Fibroblast of skin of right quadriceps (primary cell): ENCODE data around the gene AHCY.
A peak's percentile ranks its signal among the peaks of the same experiment; 100 is the strongest.
"Not testable (repeated sequence)": the region's sequence is repeated elsewhere in the genome, so short reads cannot be mapped to it uniquely, and the experiment has no call there.

Experiments
- DNase-seq: peaks from one replicate; pipeline ENCODE4 v3.0.0-alpha.2; 2013

The AHCY gene

DNA sequence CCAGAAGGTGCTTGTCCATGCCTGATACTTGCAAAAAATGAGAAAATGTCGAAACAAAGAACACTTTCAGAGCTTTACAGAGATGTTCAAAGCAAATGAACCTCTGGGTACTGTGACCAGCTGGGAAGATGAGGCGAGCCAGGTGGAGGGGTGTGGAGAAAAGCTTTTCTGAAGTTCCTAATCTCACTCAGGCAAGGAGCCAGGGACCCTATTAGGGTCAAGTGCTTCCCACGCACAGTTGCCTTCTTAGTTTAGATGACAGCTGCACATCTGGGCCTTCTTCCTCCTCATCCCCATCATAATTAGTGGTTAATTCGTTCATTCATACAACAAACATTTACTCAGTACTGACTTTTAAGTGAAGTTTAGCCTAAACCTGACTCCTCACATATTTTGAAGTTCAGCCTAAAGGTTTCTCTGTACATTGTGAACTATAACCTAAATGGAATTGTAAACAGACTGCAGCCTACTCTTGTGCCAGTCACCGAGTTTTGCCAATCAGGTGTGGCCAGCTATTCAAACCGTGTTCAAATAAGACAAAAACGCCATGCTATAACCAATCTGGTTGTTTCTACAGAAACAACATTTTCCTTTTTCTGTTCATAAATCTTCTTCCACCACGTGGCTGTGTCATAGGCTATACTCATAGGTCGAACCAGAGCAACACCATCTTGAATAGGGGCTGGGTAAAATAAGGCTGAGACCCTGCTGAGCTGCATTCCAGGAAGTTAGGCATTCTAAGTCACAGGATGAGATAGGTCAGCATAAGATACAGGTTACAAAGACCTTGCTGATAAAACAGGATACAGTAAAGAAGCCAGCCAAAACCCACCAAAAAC lies 19.3 kb upstream of the AHCY start:
- no peak for DNase-seq

DNA sequence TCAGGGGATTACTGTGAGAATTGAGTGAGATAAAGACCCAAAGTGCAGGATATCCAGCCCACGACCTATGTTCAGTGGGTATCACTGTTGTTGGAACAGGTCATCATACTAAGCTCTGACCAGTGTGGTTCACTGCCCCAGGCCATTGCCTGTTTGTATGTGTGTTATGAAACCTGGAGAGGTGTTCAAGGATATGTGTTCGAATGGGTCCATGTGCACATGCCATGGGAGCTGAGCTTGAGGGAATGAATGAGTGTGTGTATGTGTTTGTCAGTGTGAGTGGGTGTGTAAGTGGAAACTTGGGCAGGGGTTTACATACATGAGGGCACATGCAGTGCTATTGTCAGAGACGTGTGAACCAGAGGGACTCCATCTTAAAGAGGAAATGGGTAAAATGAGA lies 17.7 kb upstream of the AHCY start:
- no peak for DNase-seq

- no peak for DNase-seq
Measured at GRCh38 chr20:34318609-34319443, 15.7 kb upstream of the AHCY start.

- peak; percentile 27 for DNase-seq
Measured at GRCh38 chr20:34316196-34316814, 13.2 kb upstream of the AHCY start.

DNA sequence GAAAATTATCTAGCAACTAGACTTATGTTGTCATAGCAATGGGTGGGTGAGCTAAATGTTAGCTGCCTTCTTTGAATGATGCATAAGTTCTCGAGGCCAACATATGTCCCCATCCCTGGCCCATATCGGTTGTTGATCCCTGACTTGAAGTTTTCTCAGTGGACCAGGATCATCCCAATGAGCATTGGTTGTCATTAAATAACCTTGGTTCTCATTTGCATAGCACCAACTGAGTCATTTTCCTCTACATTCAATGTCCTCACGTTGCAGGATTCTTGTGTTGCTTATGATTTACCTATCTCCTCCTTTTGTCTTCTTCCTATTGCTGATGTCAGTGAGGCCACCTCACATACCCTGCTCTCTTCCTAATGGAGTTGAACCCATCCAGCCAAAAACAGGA lies 12.1 kb upstream of the AHCY start:
- DNase-seq = no peak

GRCh38 chr20:34312544-34313217 lies 9.5 kb upstream of the AHCY start:
- DNase-seq = peak; percentile 83

DNA sequence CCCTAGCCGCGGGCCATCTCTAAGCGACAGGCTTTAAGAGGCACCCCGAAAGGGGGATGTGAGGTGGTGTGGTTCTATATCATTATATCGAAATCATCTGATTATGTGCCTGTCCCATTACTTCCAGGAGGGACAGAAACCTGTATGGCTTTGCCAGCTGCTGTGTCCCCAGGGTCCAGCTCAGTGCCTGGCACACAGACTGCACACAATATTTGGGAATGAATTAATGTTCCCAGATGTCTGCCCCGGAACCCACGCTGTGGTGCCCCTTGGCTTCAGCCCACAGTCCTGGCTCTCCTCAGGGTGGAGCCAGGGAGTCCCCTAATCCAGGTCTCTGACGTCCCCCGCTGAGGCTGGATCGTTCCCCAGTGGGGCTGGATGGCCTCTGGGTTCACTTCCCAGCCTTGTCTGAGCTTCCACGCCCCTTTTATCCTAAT lies 8.9 kb upstream of the AHCY start:
- DNase-seq = no peak

GRCh38 chr20:34311118-34312023 lies 8.2 kb upstream of the AHCY start:
- no peak for DNase-seq

- no peak for DNase-seq
Measured at GRCh38 chr20:34310481-34311117, 7.4 kb upstream of the AHCY start.

GRCh38 chr20:34309691-34310090 lies 6.5 kb upstream of the AHCY start:
- DNase-seq = no peak

DNA sequence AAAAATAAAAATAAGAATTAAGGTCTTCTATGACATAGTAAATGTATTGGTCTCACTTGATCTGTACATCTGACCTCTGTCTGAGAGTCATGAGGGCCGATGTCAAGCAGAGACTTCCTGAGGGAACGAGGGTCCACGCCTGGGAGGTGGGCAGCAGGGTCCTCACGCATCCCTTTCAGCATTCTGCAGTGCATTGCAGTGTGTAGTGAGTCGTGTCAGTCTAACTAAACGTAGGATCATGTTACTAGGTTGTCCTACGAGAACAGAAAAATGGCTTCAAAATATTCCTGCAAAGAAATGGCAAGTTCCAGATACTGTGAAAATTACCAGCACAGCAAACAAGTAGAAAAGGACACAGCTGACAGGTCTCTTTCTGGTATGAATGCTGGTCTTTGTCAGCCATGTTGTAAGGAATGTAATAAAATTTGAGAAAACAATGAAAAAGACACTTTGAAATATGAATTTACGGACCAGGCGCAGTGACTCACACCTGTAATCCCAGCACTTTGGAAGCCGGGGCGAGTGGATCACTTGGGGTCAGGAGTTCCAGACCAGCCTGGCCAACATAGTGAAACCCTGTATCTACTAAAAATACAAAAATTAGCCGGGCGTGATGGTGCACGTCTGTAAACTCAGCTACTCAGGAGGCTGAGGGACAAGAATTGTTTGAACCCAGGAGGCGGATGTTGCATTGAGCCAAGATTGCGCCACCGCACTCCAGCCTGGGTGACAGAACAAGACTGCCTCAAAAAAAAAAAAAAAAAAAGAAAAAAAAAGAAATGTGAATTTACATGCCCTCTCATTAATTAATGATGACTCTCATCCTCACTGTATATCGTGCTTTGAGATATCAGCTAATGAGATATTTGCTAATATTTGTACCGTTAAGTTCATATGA lies 2.4 kb upstream of the AHCY start:
- DNase-seq = no peak

DNA sequence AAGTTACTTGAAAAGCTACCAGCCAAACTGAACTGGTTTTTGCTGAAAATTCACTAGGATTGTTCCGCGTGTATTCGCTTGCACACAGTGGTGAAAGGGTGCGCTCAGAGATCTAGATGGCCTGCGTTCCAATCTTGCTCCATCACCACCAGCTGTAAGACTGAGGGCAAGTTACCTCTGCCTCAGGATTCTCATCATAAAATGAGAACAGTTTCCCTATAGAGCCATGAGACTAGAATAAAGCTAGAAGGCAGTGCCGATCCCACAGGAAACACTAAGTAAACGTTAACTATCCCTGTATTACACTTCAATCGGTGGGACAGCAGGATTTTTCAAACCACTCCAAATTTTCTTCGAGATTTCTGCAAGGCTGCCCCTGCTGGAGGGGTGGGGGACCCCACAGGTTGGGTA lies 838 bp downstream of the AHCY start:
- peak; percentile 28 for DNase-seq

GRCh38 chr20:34301587-34302311 lies 1.4 kb downstream of the AHCY start:
- no peak for DNase-seq

DNA sequence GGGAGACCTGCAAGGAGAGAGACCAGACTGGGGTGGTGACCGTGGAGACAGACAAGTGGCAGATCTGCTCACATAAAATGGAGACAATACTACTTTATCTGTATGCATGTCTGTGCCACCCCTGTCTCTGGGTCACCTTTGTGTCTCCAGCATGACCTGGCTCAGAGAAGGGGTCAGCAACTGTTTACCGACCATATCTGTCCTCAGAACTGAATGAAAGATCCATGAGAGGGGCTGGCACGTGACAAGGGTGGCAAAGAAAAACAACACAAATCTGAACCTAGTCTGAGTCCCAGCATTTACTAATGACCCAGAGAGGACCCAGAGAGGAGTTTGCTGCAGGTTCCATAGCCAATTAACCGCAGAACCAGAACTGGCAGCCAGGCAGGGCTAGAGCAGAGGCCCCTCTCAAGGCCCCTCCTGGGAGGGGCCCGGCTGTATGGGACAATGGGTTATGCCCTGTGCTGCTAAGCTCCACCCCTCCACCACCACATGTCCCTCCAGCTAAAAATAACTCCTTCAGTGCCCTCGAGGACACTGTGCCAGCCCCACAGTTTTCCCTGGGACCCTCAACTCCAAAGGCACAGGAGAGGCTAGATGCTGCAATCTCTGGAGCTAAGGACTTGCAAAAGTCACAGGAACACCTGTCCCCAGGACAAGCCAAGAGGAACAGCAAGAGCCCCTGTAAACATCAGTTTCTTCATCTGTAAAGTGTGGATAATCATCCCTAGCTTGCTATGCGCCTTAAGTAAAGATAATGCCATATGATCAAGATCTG lies 2.2 kb downstream of the AHCY start:
- DNase-seq = no peak

DNA sequence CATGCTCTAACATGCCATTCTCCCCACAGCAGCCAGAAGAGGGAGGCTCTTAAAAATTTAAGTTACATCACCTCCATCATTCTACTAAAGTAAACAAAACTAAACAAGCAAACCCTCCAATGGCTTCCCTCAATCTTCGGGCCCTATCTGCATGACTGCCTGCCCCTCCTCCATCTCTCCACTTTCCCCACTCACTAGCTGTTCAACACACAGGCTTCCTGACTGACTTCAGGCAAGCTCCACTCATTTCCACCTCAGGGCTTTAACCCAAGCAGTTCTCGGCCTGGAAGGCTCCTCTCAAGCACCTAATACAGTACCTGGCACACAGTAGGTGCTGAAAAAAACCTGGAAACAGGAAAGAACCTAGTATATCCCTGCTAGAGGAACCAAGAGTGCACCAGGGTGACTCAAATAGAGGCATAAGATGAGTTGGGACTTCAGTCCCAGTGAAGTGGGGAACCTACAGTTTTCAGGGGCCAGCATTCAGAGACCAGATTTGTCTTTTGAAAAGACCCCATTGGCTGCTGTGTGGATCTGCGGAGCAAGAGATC lies 2.8 kb downstream of the AHCY start:
- DNase-seq = no peak

DNA sequence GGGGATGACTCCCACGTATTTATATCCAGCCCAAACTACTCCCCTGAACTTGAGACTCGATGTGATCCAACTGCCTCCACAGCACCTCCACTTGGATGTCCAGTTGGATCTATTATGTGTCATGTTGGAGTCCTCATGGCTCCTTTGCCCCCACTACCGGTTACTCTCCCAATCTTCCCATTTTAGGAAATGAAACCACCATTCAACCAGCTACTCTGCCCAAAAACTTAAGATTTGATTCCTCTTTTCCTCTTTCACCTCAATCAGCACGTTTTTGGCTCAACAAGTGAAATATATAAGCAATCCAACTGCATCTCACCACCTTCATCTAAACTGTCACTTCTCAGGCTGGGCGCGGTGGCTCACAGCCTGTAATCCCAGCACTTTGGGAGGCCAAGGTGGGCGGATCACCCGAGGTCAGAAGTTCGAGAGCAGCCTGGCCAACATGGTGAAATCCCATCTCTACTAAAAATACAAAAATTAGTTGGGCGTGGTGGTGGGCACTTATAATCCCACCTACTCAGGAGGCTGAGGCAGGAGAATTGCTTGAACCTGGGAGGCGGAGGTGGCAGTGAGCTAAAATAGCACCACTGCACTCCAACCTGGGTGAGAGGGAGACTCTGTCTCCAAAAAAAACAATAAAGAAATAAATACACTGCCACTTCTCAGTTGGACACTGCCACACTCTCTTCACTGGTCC lies 3.4 kb downstream of the AHCY start:
- DNase-seq = no peak

GRCh38 chr20:34298294-34298784 lies 4.8 kb downstream of the AHCY start:
- not testable (repeated sequence) for DNase-seq

DNA sequence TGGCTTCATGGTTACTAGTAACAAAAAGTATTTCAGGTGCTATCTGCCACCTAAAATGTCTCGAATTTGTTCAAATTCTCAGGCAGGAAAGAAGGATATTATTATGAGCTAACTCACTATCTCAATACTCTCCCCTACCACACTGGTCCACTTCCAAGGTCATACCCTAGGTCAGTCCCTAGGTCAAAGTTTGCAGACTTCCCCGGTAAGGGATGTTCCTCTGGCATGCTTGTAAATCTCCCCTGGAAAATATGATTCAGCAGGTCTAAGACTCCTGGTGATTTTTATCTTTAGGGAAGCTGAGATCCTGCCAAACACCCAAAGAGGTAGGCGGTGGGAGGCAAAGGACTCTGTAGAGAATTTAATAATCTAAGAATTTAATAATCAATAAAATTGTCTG lies 6.7 kb downstream of the AHCY start:
- no peak for DNase-seq
